Bronchial epithelial cell (primary cell): Measurements from ENCODE around the gene TMEM147. TPM values are rescaled to one million over a fixed set of nuclear protein-coding genes. Genes with fewer than 3 reads are reported as not detected.

Experiments used
- DNase-seq: peaks from one replicate; pipeline ENCODE4 v3.0.0-alpha.2; 2010; ENCODE audit warnings: low read depth
- FAIRE-seq: peaks from 2 replicates; lab custom pipeline; 2011; peaks lifted over from hg19 to GRCh38; lab: Jason Lieb, UNC
- H3K27me3 ChIP-seq: 2 replicates; pipeline ENCODE4 v1.5.1; 2011; ENCODE audit warnings: low read length; ENCODE audit not compliant: control insufficient read depth, insufficient read depth
- H3K36me3 ChIP-seq: 2 replicates; pipeline ENCODE4 v1.5.1; 2011; ENCODE audit warnings: low read length; ENCODE audit not compliant: control insufficient read depth, insufficient read depth
- H3K4me3 ChIP-seq: 2 replicates; pipeline ENCODE4 v1.5.1; 2011; ENCODE audit warnings: mild to moderate bottlenecking, low read depth, low read length, control low read depth
- CTCF ChIP-seq: IDR thresholded peaks from 2 replicates; pipeline ENCODE4 v1.5.1; 2011; ENCODE audit warnings: mild to moderate bottlenecking, moderate library complexity, low read length, control low read depth, inconsistent platforms; ENCODE audit not compliant: insufficient read depth, severe bottlenecking
- total RNA-seq: library from RNA; depleted of rRNA; stranded (reverse); fragments of >200 nt; gene quantifications from 2 replicates; pipeline ENCODE4 v1.2.1, GENCODE V29; 2014

The TMEM147 gene
- total RNA-seq, 1 donor from 2014 or later, result 136 TPM

- TF ChIP-seq CTCF, result no peak
- no peak for FAIRE-seq
- H3K27me3 ChIP-seq, result no peaks in the 10 kb centered on the region
- DNase-seq, result no peak
- H3K4me3 ChIP-seq, result no peak overlapping the region
- no peaks in the 10 kb centered on the region for H3K36me3 ChIP-seq
Measured at GRCh38 chr19:35560271-35560670, 14.8 kb downstream of the TMEM147 start.

- DNase-seq, result no peak
- FAIRE-seq, result no peak
- no peak overlapping the region for H3K4me3 ChIP-seq
- H3K36me3 ChIP-seq, result no peaks in the 10 kb centered on the region
- no peaks in the 10 kb centered on the region for H3K27me3 ChIP-seq
- no peak for TF ChIP-seq CTCF
Measured at GRCh38 chr19:35560677-35561076, 15.3 kb downstream of the TMEM147 start.

GRCh38 chr19:35561436-35561835 lies 16.0 kb downstream of the TMEM147 start:
- no peaks in the 10 kb centered on the region for H3K36me3 ChIP-seq
- no peak for TF ChIP-seq CTCF
- H3K27me3 ChIP-seq, result no peaks in the 10 kb centered on the region
- H3K4me3 ChIP-seq, result no peak overlapping the region
- no peak for FAIRE-seq
- no peak for DNase-seq

- DNase-seq (no peak), FAIRE-seq (no peak)
- no peaks in the 10 kb centered on the region for H3K27me3 ChIP-seq
Measured at GRCh38 chr19:35562336-35562735, 16.9 kb downstream of the TMEM147 start.

GRCh38 chr19:35562776-35563175 lies 17.4 kb downstream of the TMEM147 start:
- TF ChIP-seq CTCF, result no peak
- H3K36me3 ChIP-seq, result no peaks in the 10 kb centered on the region
- no peaks in the 10 kb centered on the region for H3K27me3 ChIP-seq
- FAIRE-seq (no peak), DNase-seq (no peak)
- H3K4me3 ChIP-seq, result no peak overlapping the region

More at GRCh38 chr19:35562336-35562735, 16.9 kb downstream of the TMEM147 start:
- H3K36me3 ChIP-seq, result no peaks in the 10 kb centered on the region
- TF ChIP-seq CTCF, result no peak
- H3K4me3 ChIP-seq, result no peak overlapping the region

- TF ChIP-seq CTCF, result no peak
- FAIRE-seq (no peak), DNase-seq (no peak)
- Histone ChIP-seq H3K27me3 (no peaks in the 10 kb centered on the region), H3K4me3 (no peak within 1 kb of the TSS), H3K36me3 (no peaks in the 10 kb centered on the region)
Measured at GRCh38 chr19:35563207-35563829, 17.9 kb downstream of the TMEM147 start, which contains the start of gene ATP4A. ATP4A (minus strand) TSS chr19:35563658; CDS start chr19:35563629, 29 bp downstream.
